Endothelial cell (in vitro differentiated cells): ENCODE measurements around the gene BTBD16. TPM values are rescaled to one million over a fixed set of nuclear protein-coding genes. Genes with fewer than 3 reads are reported as not detected.

ENCODE experiments used
- DNase-seq: peaks from one replicate; pipeline ENCODE4 v3.0.0; 2021; ENCODE audit warnings: low spot score
- H3K27ac Mint-ChIP-seq: one replicate; pipeline ENCODE4 v1.8.0; 2021; ENCODE audit warnings: mixed read lengths, inconsistent platforms; ENCODE audit not compliant: unreplicated experiment
- H3K27me3 Mint-ChIP-seq: one replicate; pipeline ENCODE4 v1.8.0; 2021; ENCODE audit warnings: mild to moderate bottlenecking, moderate library complexity, mixed read lengths, inconsistent platforms; ENCODE audit not compliant: unreplicated experiment
- H3K36me3 Mint-ChIP-seq: one replicate; pipeline ENCODE4 v1.8.0; 2021; ENCODE audit warnings: mild to moderate bottlenecking, low read depth, mixed read lengths, inconsistent platforms; ENCODE audit not compliant: unreplicated experiment
- H3K4me1 Mint-ChIP-seq: one replicate; pipeline ENCODE4 v1.8.0; 2021; ENCODE audit warnings: mild to moderate bottlenecking, mixed read lengths, inconsistent platforms; ENCODE audit not compliant: unreplicated experiment
- H3K4me3 Mint-ChIP-seq: one replicate; pipeline ENCODE4 v1.8.0; 2021; ENCODE audit warnings: mild to moderate bottlenecking, mixed read lengths, inconsistent platforms; ENCODE audit not compliant: unreplicated experiment
- H3K9me3 Mint-ChIP-seq: one replicate; pipeline ENCODE4 v1.8.0; 2021; ENCODE audit warnings: mixed read lengths, inconsistent platforms; ENCODE audit not compliant: unreplicated experiment
- CTCF ChIP-seq: fragments of 200-600 bp; sonication (generic); IDR thresholded peaks from one replicate; pipeline ENCODE4 v1.5.0; 2021; ENCODE audit warnings: antibody characterized with exemption; ENCODE audit not compliant: unreplicated experiment
- total RNA-seq: library from RNA; stranded (reverse); fragmentation: NEBNext Ultra II Directional; extraction: Animal tissue kit (Norgen Biotek cat#: 25700); gene quantifications from one replicate; pipeline ENCODE4 v1.2.1, GENCODE V29; 2021; ENCODE audit not compliant: unreplicated experiment

Gene BTBD16
- total RNA-seq, 1 donor from 2014 or later: 0.23 TPM

GRCh38 chr10:122352817-122353525 is 81.9 kb downstream of the BTBD16 start:
- H3K27ac Mint-ChIP-seq: no peak overlapping the region
- H3K4me1 Mint-ChIP-seq: no peaks in the 10 kb centered on the region
- TF ChIP-seq CTCF: no peak
- H3K9me3 Mint-ChIP-seq: no peaks in the 10 kb centered on the region
- no peak overlapping the region for H3K4me3 Mint-ChIP-seq
- H3K27me3 Mint-ChIP-seq: no peaks in the 10 kb centered on the region
- DNase-seq: no peak
- no peaks in the 10 kb centered on the region for H3K36me3 Mint-ChIP-seq

GRCh38 chr10:122354383-122354782 is 83.3 kb downstream of the BTBD16 start:
- Mint-ChIP-seq H3K4me1 (no peaks in the 10 kb centered on the region), H3K27me3 (no peaks in the 10 kb centered on the region), H3K27ac (no peak overlapping the region), H3K9me3 (no peaks in the 10 kb centered on the region), H3K4me3 (no peak overlapping the region), H3K36me3 (no peaks in the 10 kb centered on the region)
- no peak for DNase-seq
- TF ChIP-seq CTCF: no peak

GRCh38 chr10:122357685-122358084 is 86.6 kb downstream of the BTBD16 start:
- H3K4me1 Mint-ChIP-seq: no peaks in the 10 kb centered on the region
- H3K4me3 Mint-ChIP-seq: no peak overlapping the region
- no peaks in the 10 kb centered on the region for H3K36me3 Mint-ChIP-seq
- H3K27me3 Mint-ChIP-seq: no peaks in the 10 kb centered on the region
- no peak overlapping the region for H3K27ac Mint-ChIP-seq
- no peak for DNase-seq
- TF ChIP-seq CTCF: no peak
- H3K9me3 Mint-ChIP-seq: no peaks in the 10 kb centered on the region

GRCh38 chr10:122359621-122360020 is 88.5 kb downstream of the BTBD16 start:
- no peak for DNase-seq
- TF ChIP-seq CTCF: no peak
- Mint-ChIP-seq H3K9me3 (no peaks in the 10 kb centered on the region), H3K4me1 (no peaks in the 10 kb centered on the region), H3K27ac (no peak overlapping the region), H3K4me3 (no peak overlapping the region), H3K27me3 (peaks cover 3% of the 10 kb centered on the region), H3K36me3 (no peaks in the 10 kb centered on the region)

- Mint-ChIP-seq H3K4me3 (no peak overlapping the region), H3K36me3 (no peaks in the 10 kb centered on the region), H3K4me1 (peaks cover 7% of the 10 kb centered on the region), H3K9me3 (no peaks in the 10 kb centered on the region), H3K27ac (no peak overlapping the region), H3K27me3 (peaks cover 4% of the 10 kb centered on the region)
- no peak for DNase-seq
- TF ChIP-seq CTCF: no peak
Measured at GRCh38 chr10:122361046-122361445, 90.0 kb downstream of the BTBD16 start.
